Measurements from ENCODE around the gene DYNLT5.
"Not testable (repeated sequence)": the region's sequence is repeated elsewhere in the genome, so short reads cannot be mapped to it uniquely, and the experiment has no call there.

The DYNLT5 gene

GRCh38 chr1:66788231-66788939 is 36.1 kb downstream of the DYNLT5 start:
- peak in 2 of 3 donors; percentile 27 to 39 for DNase-seq (ENCODE audit: low read depth in 3 of 3)

- DNase-seq (ENCODE audit: low read depth in 3 of 3), result no peak
Observed at GRCh38 chr1:66791621-66792610, 39.7 kb downstream of the DYNLT5 start.

- DNase-seq (ENCODE audit: low read depth in 3 of 3), result not testable (repeated sequence)
Observed at GRCh38 chr1:66795839-66796238, 43.6 kb downstream of the DYNLT5 start.

GRCh38 chr1:66809245-66809644 is 57.0 kb downstream of the DYNLT5 start:
- no peak for DNase-seq (ENCODE audit: low read depth in 3 of 3)

GRCh38 chr1:66809736-66810326 is 57.6 kb downstream of the DYNLT5 start:
- DNase-seq (ENCODE audit: low read depth in 3 of 3), result no peak

- no peak for DNase-seq (ENCODE audit: low read depth in 3 of 3)
Observed at GRCh38 chr1:66824771-66825170, 72.5 kb downstream of the DYNLT5 start.

Data from stimulated activated CD4-positive, alpha-beta T cell treated with anti-CD3 and anti-CD28 coated beads, TNF-alpha, amount 100 ng/mL, for 48 hours (primary cell).